NCI-H2081 treated with DMSO at 0.1 percent for 48 hours (cell line): Measurements from ENCODE around the gene PPP4R3A.
"Not testable (repeated sequence)": the region's sequence is repeated elsewhere in the genome, so short reads cannot be mapped to it uniquely, and the experiment has no call there.

Source experiments
- DNase-seq: peaks from one replicate; lab custom pipeline; 2025; lab: John Stamatoyannopoulos, UW

The PPP4R3A gene

DNA sequence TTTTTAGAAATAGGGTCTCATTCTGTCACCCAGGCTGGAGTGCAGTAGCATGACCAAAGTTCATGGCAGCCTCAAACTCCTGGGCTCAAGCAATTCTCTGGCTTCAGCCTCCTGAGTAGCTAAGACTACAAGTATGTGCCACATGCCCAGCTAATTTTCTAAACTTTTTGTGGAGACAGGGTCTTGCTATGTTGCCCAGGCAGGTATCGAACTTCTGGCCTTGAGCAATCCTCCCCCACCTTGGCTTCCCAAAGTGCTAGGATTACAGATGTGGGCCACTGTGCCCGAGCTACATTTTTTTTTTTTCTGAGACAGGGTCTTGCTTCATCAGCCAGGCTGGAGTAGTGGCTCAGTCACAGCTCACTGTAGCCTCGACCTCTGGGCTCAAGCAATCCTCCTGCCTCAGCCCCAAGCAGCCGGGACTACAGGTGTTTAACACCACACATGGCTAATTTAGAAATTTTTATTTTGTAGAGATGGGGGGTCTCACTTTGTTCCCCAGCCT, 7.1 kb downstream of the PPP4R3A start:
- DNase-seq = no peak

- no peak for DNase-seq
Observed at GRCh38 chr14:91501951-91502930, 7.9 kb downstream of the PPP4R3A start.

DNA sequence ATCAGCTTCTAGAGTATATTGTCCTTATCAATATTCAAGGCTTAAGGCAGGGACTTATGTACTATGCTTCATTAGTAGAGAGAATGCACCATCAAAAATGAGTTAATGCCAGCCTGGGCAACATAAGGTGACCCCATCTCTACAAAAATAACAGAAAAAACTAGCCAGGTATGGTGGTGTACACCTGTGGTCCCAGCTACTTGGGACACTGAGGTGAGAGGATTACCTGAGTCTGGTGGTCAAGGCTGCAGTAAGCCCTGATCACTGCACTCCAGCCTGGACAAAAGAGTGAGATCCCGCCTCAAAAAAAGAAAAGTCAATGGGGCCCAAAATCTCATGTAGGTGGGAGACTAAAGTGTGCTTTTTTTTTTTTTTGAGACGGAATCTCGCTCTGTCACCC, 8.8 kb downstream of the PPP4R3A start:
- DNase-seq = no peak

DNA sequence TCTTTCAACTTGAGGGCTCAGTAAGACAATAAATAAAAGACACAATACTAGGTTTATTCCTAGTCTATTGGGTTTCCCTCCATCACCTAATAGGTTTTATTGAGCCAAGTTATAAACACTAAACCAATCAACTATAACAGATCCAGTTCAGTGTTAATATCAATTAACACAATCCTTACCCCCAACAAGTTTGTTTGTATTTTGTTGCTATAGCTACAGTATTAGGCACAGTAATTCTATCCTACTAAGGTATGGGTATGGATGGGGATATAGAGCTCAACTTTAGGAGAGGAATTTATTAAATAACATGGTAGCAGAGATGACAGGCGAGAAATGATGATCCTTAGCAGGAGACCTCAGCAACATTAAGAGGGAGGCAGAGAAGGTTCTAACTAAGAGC, 13.3 kb downstream of the PPP4R3A start:
- no peak for DNase-seq

DNA sequence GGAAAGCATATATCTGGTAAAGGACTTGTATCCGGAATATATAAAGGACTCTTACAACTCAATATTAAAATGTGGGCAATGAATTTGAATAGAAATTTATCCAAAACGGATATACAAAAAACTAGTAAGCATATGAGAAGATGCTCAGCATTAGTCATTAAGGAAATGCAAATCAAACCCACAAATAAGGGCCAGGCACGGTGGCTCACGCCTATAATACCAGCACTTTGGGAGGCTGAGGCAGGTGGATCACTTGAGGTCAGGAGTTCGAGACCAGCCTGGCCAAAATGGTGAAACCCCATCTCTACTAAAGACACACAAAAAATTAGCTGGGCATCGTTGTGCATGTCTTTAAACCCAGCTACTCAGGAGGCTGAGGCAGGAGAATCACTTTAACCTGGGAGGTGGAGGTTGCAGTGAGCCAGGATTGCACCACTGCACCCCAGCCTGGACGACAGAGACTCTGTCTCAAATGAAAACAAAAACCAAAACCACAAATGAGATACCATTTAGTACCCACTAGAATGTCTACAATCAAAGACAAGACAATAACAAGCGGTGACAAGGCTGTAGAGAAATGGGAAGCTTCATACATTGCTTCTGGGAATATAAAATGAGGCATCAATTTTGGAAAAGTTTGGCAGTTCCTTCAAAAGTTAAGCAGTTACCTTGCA, 15.6 kb downstream of the PPP4R3A start:
- DNase-seq = not testable (repeated sequence)

- DNase-seq = no peak
Observed at GRCh38 chr14:91493169-91493568, 16.9 kb downstream of the PPP4R3A start.

GRCh38 chr14:91484744-91485143, 25.4 kb downstream of the PPP4R3A start:
- no peak for DNase-seq

DNA sequence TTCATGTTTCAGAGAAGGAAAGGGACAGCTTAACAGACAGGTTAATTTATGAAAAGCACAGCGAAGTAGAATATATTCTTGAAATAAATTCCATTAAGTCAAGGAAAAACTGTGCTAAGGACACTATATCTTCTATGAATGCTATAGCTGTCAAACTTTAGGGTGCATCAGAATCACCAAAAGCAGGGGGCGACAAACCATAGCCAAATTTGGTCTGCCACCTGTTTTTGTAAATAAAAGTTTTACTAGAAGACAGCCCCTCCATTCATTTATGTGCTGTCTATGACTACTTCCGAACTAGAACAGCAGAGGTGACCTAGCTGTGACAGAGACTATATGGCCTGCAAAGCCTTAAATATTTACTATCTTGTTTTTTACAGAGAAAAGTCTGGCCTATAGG, 25.9 kb downstream of the PPP4R3A start:
- no peak for DNase-seq

DNA sequence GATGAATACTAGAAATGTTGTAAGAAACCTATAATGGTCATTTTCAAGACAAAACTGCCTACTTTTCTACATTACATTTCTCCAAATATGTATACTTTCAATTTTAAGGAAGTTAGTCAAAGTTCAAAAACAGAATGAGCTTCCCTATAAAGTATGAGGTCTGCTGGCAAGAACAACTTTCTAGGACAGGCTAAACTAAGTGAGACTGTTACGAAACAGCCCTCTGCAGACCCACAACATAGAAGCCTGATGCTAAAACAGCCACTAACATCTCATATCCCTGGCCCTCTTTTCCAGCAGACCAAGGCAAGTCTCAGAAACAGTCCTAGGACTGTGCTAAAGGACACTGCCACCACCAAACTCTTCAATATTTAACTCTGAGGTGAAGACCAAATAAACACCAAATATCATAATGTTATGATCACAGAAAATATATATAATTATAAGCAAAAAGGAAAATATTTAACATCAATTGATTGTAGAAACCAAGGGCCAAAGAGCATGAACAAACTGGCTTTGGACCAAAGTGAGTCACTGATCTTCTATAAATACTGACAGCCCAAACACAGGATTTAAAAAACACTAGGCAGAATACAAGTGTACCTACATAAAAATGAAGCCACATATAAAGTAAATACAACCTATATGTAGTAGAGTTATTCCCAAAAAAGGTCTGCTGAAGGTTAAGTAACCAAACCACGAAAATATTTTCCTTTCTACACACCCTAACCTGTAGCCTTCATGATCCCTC, 27.7 kb downstream of the PPP4R3A start:
- no peak for DNase-seq

DNA sequence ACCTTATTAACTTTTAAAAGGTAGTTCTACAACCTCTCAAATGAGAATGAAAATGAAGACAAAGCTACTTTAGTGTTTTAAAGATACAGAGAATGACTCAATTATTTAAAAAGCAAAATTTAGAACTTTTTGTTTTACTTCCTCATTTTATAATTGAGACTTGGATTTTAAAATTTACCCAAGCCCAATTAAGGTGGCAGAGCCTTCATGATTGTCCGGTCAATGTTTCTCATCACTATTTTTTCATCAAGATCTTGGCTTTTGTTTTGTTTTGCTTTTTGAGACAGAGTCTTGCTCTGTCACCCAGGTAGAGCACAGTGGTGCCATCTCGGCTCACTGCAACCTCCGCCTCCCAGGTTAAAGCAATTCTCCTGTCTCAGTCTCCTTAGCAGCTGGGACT, 32.7 kb downstream of the PPP4R3A start:
- DNase-seq = no peak

DNA sequence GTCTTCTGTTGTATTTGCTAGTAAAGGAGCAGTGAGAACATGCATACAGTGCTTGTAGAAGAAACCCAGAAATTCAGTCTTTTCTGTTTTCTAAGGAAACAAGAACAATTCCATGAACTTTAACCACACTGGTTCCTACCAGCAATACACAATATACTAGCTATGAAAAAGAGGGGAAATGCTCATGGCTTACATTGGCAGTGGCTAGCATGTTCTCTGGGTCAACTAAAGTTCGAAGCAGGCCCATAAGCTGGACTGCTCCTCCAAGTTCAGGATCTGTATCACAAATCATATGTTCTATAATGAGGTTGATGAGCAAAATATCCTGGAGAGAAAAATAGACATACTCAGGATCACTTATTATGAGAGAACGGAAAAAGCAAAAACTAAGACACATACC, 37.1 kb downstream of the PPP4R3A start:
- DNase-seq = no peak

DNA sequence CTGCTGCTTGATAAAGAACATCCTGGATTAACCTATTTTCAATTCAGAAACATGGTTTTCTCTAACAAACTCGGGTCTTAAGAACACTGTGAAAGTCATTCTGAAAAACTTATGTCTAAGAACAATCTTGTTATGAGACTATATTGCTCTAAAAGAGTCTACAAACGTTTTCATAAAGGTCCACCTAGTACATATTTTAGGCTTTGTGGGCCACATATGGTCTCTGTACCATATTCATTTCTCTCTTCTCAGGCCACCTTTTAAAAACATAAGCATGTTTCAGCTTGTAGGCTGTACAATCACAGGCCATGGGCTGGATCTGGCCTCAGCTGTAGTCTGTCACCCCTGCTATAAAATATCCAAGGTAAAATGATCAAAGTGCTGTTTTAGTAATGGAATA, 39.9 kb downstream of the PPP4R3A start:
- no peak for DNase-seq

GRCh38 chr14:91466192-91466591, 43.9 kb downstream of the PPP4R3A start:
- DNase-seq = no peak

DNA sequence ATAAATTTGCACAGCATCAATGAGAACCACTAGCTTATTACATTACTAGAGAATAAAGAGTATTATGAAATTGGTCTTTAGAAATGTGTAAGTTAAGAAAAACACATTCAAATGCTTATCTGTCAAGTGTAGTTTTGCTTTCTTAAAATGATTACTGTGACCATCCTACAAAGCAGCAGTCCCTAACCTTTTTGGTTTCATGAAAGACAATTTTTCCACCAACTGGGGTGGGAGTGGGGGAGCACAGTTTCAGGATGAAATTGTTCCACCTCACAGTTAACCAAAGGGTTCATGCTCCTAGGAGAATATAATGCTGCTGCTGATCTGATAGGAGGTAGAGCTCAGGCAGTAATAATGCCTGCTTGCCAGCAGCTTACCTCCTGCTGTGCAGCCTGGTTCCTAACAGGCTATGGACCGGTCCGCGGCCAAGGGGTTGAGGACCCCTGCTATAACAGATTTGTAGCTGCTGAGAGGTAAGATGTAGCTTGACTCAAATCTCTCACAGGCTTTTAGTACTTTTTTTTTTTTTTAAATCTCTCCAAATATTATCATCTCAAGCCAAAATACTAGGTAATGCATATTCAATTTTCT, 45.4 kb downstream of the PPP4R3A start:
- DNase-seq = no peak

GRCh38 chr14:91458612-91459011, 51.5 kb downstream of the PPP4R3A start:
- no peak for DNase-seq

GRCh38 chr14:91456283-91456682, 53.8 kb downstream of the PPP4R3A start:
- no peak for DNase-seq

- no peak for DNase-seq
Observed at GRCh38 chr14:91454580-91454979, 55.5 kb downstream of the PPP4R3A start.

GRCh38 chr14:91454155-91454554, 56.0 kb downstream of the PPP4R3A start:
- DNase-seq = no peak

GRCh38 chr14:91453744-91454143, 56.4 kb downstream of the PPP4R3A start:
- DNase-seq = no peak

DNA sequence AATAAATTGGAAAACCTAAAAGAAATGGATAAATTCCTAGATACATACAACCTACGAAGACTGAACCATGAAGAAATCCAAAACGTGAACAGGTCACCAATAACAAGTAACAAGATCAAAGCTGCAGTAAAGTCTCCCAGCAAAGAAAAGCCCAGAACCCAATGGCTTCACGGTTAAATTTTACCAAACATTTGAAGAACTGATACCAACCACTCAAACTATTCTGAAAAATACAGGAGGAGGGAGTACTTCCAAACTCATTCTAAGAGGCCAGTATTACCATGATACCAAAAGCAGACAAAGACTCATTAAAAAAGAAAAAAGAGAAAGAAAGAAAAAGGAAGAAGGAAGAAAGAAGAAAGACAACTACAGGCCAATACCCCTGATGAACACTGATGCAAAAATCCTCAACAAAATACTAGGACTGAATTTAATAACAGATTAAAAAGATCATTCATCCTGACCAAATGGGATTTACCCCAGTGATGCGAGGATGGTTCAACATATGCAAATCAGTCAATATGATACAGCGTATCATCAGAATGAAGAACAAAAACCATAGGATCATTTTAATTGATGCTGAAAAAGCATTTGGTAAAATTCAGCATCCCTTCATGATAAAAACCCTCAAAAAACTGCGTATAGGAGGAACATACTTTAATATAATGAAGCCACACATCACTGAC, 65.6 kb downstream of the PPP4R3A start:
- DNase-seq = no peak

- DNase-seq = no peak
Observed at GRCh38 chr14:91439345-91439744, 70.8 kb downstream of the PPP4R3A start.
